K562 (cell line): Measurements from ENCODE around the gene ITPR1. TPM values are rescaled to one million over a fixed set of nuclear protein-coding genes. Genes with fewer than 3 reads are reported as not detected.

Source experiments
- CC2D1A ChIP-seq: fragments of 450-650 bp; IDR thresholded peaks from 2 replicates; pipeline ENCODE4 v1.6.1; 2017; ENCODE audit warnings: mild to moderate bottlenecking
- DPF2 ChIP-seq: fragments of 450-650 bp; IDR thresholded peaks from 2 replicates; pipeline ENCODE4 v1.6.1; 2016
- E4F1 ChIP-seq: fragments of 250-450 bp; sonication (Bioruptor Pico); IDR thresholded peaks from 2 replicates; pipeline ENCODE4 v1.5.0; 2021; ENCODE audit warnings: mild to moderate bottlenecking, borderline replicate concordance
- FOXA1 ChIP-seq: fragments of 450-650 bp; IDR thresholded peaks from 2 replicates; pipeline ENCODE4 v1.6.1; 2016; ENCODE audit warnings: mild to moderate bottlenecking, borderline replicate concordance
- HDAC2 ChIP-seq: fragments of 450-650 bp; IDR thresholded peaks from 2 replicates; pipeline ENCODE4 v1.6.1; 2016; ENCODE audit warnings: mild to moderate bottlenecking
- MIER1 ChIP-seq: fragments of 450-650 bp; IDR thresholded peaks from 2 replicates; pipeline ENCODE4 v1.6.1; 2016; ENCODE audit warnings: antibody characterized with exemption, mild to moderate bottlenecking, low read depth
- POLR2AphosphoS2 ChIP-seq: IDR thresholded peaks from 2 replicates; pipeline ENCODE4 v1.6.1; 2012; ENCODE audit warnings: low read length, improper control_type of control experiment
- YBX1 ChIP-seq: fragments of 450-650 bp; IDR thresholded peaks from 2 replicates; pipeline ENCODE4 v1.7.1; 2016; ENCODE audit warnings: mild to moderate bottlenecking
- ZBTB7A ChIP-seq: IDR thresholded peaks from 2 replicates; pipeline ENCODE4 v1.6.1; 2011; ENCODE audit warnings: low read depth, mild to moderate bottlenecking, low read length, moderate library complexity, borderline replicate concordance; ENCODE audit not compliant: control insufficient read depth
- ZNF318 ChIP-seq, 2 experiments: fragments of 450-650 bp; IDR thresholded peaks; 2 replicates each; pipeline ENCODE4 v1.6.1; 2016; ENCODE audit warnings: mild to moderate bottlenecking in 2 of 2, borderline replicate concordance in 1 of 2, low read depth in 1 of 2, moderate library complexity in 1 of 2
- polyA plus RNA-seq, 8 experiments: library from polyadenylated mRNA; depleted of rRNA in 4 of 8; stranded (reverse) in 5 of 8; unstranded in 3 of 8; fragments of >200 nt; fragmentation: Nextera tagmentation in 2 of 8; fragmentation: Illumina TruSeq in 1 of 8; extraction: Ambion mirVana in 2 of 8; extraction: Trizol in 1 of 8; gene quantifications; 2 replicates each; pipeline versions ENCODE4 v1.2.1 to v1.2.3, GENCODE V29; 2011 to 2014; ENCODE audit warnings: inconsistent platforms in 1 of 8, missing spikeins in 1 of 8
- total RNA-seq, 7 experiments: library from RNA; depleted of rRNA in 6 of 7; stranded (reverse); fragments of >200 nt in 6 of 7; fragmentation: Illumina TruSeq in 2 of 7; extraction: Trizol in 2 of 7; gene quantifications; 2 replicates each; pipeline versions ENCODE4 v1.2.1 to v1.2.3, GENCODE V29; 2011 to 2021; ENCODE audit warnings: low replicate concordance in 1 of 7
- TF ChIP-seq, protein P1 (sequence below): fragments of 450-650 bp; IDR thresholded peaks from 2 replicates; pipeline ENCODE4 v1.6.1; 2016; ENCODE audit warnings: low read depth, mild to moderate bottlenecking, moderate library complexity
- TF ChIP-seq, protein P2 (sequence below): IDR thresholded peaks from 2 replicates; pipeline ENCODE4 v1.6.1; 2014; ENCODE audit warnings: antibody characterized with exemption

Gene ITPR1
- total and polyA plus RNA-seq, 9 of the 15 experiments (the other 6 are each of a cell fraction or from before 2014, with no cell fraction given), result 22.4 to 40.0 (median 27.4) TPM

DNA sequence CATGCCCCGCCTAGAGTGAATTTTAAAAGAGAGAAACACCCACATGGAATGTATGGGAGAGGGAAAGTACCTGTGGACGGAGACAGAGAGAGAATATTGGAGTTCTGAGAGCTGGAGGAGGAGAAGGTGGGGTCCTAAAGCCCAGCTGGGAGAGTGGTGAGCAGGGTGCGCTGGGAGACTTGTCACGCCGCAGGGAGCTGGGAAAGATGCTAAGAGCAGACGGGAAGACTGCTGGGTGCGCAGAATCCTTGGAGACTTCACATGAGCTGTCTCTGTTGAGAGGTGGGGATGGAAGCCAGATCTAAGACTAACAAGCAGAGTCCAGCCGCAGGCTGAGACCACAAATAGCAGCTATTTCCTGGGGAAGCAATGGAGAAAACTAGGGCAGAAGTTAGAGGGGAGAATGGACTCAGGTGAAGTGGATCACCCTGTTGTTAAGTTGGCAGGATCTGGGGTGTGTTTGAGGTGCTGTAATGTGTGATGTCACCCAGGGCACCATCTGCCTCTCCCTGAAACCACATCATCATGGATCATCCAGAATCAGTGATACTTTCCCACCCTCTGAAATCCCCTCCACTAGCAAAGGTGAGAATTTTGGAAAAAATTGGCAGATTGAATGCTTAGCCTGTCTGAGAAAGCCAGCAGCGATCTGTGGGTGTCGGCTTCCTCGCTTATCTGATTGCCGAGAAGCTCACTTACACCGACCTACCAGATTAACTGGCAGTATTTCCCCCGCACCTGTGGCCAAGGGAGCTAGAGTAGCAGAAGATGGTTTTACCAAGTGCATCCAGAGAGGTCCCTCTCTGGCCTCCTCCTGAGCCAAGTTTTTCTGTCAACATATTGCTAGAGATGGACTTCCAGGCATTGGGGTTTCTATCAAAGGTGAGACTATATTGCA is 311.3 kb downstream of the ITPR1 start (continued):
- TF ChIP-seq E4F1 (CRISPR knock-in tag) (no peak), FOXA1 (no peak), YBX1 (no peak), DPF2 (0 out of 2 replicates have a peak, but pooled peaks have one; percentile 22), CC2D1A (no peak), MIER1 (no peak), ZNF318 (IDR thresholded peaks at IDR 0.05; ENCODE audit: borderline replicate concordance in 1 of 2, low read depth in 1 of 2) (no peak), ZBTB7A (no peak), POLR2AphosphoS2 (no peak), HDAC2 (no peak)
- TF ChIP-seq, protein P1, sequence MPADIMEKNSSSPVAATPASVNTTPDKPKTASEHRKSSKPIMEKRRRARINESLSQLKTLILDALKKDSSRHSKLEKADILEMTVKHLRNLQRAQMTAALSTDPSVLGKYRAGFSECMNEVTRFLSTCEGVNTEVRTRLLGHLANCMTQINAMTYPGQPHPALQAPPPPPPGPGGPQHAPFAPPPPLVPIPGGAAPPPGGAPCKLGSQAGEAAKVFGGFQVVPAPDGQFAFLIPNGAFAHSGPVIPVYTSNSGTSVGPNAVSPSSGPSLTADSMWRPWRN, result no peak
- TF ChIP-seq, protein P2, sequence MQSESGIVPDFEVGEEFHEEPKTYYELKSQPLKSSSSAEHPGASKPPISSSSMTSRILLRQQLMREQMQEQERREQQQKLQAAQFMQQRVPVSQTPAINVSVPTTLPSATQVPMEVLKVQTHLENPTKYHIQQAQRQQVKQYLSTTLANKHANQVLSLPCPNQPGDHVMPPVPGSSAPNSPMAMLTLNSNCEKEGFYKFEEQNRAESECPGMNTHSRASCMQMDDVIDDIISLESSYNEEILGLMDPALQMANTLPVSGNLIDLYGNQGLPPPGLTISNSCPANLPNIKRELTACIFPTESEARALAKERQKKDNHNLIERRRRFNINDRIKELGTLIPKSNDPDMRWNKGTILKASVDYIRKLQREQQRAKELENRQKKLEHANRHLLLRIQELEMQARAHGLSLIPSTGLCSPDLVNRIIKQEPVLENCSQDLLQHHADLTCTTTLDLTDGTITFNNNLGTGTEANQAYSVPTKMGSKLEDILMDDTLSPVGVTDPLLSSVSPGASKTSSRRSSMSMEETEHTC, result no peak
